PC-3 (cell line): ENCODE results near the gene ETFA.

Experiments used
- CTCF ChIP-seq: fragments of 300-600 bp; sonication (generic); conservative IDR thresholded peaks from 2 replicates; pipeline ENCODE4 v1.5.1; 2017; ENCODE audit warnings: antibody characterized with exemption, low read depth, mild to moderate bottlenecking, low read length
- EZH2 ChIP-seq: fragments of 300-600 bp; sonication (generic); IDR thresholded peaks from one replicate; pipeline ENCODE4 v1.6.1; 2017; ENCODE audit warnings: antibody characterized with exemption, mild to moderate bottlenecking, low read length; ENCODE audit not compliant: unreplicated experiment
- EZH2phosphoT487 ChIP-seq: fragments of 300-600 bp; sonication (generic); IDR thresholded peaks from 2 replicates; pipeline ENCODE4 v1.6.1; 2018; ENCODE audit warnings: mild to moderate bottlenecking, antibody characterized with exemption, low read length, borderline replicate concordance

GRCh38 chr15:76342058-76342381, 30.8 kb upstream of the ETFA start:
- TF ChIP-seq CTCF: no peak
- TF ChIP-seq EZH2phosphoT487: no peak
- TF ChIP-seq EZH2: no peak
